ENCODE data around the gene MYO7B. TPM values are rescaled to one million over a fixed set of nuclear protein-coding genes. Genes with fewer than 3 reads are reported as not detected.
A peak's percentile ranks its signal among the peaks of the same experiment; 100 is the strongest.

Gene MYO7B
- total RNA-seq, 4 donors from 2014 or later = 0.30 to 0.78 TPM; not detected in 2

GRCh38 chr2:127634066-127634617 lies 98.7 kb downstream of the MYO7B start:
- 40 to 48% methylated on average over 5 to 11 of the region's 16 CpGs for WGBS, 2 donors
- DNase-seq (ENCODE audit: low spot score in 2 of 2) = no peak
- TF ChIP-seq EP300 (IDR thresholded peaks at IDR 0.05) = peak in 1 of 2 donors; percentile 32
- TF ChIP-seq POLR2A (IDR thresholded peaks at IDR 0.05) = no peak
- Histone ChIP-seq H3K4me1 (peaks cover 0 to 66% (median 46%) of the 10 kb centered on the region in 4 donors), H3K36me3 (peaks cover 0 to 7% (median 0%) of the 10 kb centered on the region in 3 donors), H3K9me3 (no peaks in the 10 kb centered on the region), H3K27me3 (no peaks in the 10 kb centered on the region), H3K27ac (peak overlapping the region; percentile 26 to 92 (median 34)), H3K4me3 (no peak overlapping the region)

GRCh38 chr2:127634626-127635379 lies 99.3 kb downstream of the MYO7B start:
- Histone ChIP-seq H3K4me1 (peaks cover 0 to 66% (median 46%) of the 10 kb centered on the region in 4 donors), H3K27me3 (no peaks in the 10 kb centered on the region), H3K27ac (peak overlapping the region in 2 of 4 donors; percentile 11 to 92), H3K36me3 (peaks cover 0 to 11% (median 0%) of the 10 kb centered on the region in 3 donors), H3K4me3 (no peak overlapping the region), H3K9me3 (no peaks in the 10 kb centered on the region)
- no peak for DNase-seq (ENCODE audit: low spot score in 2 of 2)
- no peak for TF ChIP-seq POLR2A (IDR thresholded peaks at IDR 0.05)
- TF ChIP-seq CTCF (IDR thresholded peaks at IDR 0.05) = no peak
- TF ChIP-seq EP300 (IDR thresholded peaks at IDR 0.05) = no peak
- WGBS, 2 donors = 87 to 88% methylated on average over 17 of the region's 17 CpGs

- H3K27me3 ChIP-seq = no peaks in the 10 kb centered on the region
- H3K9me3 ChIP-seq = no peaks in the 10 kb centered on the region
- no peak for TF ChIP-seq POLR2A (IDR thresholded peaks at IDR 0.05)
- no peak for TF ChIP-seq CTCF (IDR thresholded peaks at IDR 0.05)
- no peak for TF ChIP-seq EP300 (IDR thresholded peaks at IDR 0.05)
- WGBS, 2 donors = 88 to 89% methylated on average over 5 to 17 of the region's 19 CpGs
- H3K27ac ChIP-seq = peak overlapping the region in 3 of 4 donors; percentile 20 to 92 (median 90)
- peaks cover 0 to 70% (median 49%) of the 10 kb centered on the region in 4 donors for H3K4me1 ChIP-seq
- H3K4me3 ChIP-seq = no peak overlapping the region
- H3K36me3 ChIP-seq = peaks cover 0 to 19% (median 0%) of the 10 kb centered on the region in 3 donors
- DNase-seq (ENCODE audit: low spot score in 2 of 2) = no peak
Observed at GRCh38 chr2:127635380-127636237, 100.1 kb downstream of the MYO7B start.

- 84 to 85% methylated on average over 23 to 28 of the region's 33 CpGs for WGBS, 2 donors
- no peak overlapping the region for H3K4me3 ChIP-seq
- peaks cover 0 to 70% (median 49%) of the 10 kb centered on the region in 4 donors for H3K4me1 ChIP-seq
- H3K27ac ChIP-seq = peak overlapping the region; percentile 61 to 92 (median 80)
- H3K9me3 ChIP-seq = no peaks in the 10 kb centered on the region
- TF ChIP-seq CTCF (IDR thresholded peaks at IDR 0.05) (no peak), EP300 (IDR thresholded peaks at IDR 0.05) (peak in 1 of 2 donors; percentile 9)
- peaks cover 0 to 23% (median 0%) of the 10 kb centered on the region in 3 donors for H3K36me3 ChIP-seq
- H3K27me3 ChIP-seq = no peaks in the 10 kb centered on the region
- no peak for DNase-seq (ENCODE audit: low spot score in 2 of 2)
Observed at GRCh38 chr2:127636248-127637235, 101.1 kb downstream of the MYO7B start.

All from tibial nerve (tissue), 4 donors.